Measurements from ENCODE around the gene MT1HL1. TPM values are rescaled to one million over a fixed set of nuclear protein-coding genes. Genes with fewer than 3 reads are reported as not detected.

The MT1HL1 gene
- total and polyA plus RNA-seq, 7 donors = not detected

DNA sequence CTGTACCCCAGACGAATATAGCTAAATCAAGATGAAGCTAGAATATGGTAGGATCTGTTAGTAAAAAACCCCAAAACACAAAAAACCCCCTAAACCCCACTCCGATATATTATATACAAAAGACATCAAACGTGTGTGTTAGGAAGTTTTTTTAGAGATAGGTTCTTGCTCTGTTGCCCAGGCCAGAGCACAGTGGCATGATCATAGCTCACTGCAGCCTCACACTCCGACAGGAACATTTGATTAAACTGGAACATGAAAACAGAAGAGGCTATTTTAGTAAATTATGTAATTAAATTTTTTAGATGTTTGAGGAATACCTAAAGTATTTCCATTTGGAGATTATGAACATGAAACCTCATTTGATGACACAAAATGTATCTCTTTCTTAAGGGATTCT lies 29.6 kb upstream of the MT1HL1 start:
- no peak for TF ChIP-seq CTCF (IDR thresholded peaks at IDR 0.05)
- H3K27me3 ChIP-seq (ENCODE audit: insufficient read depth in 3 of 3, low read length in 2 of 3) = peaks cover 0 to 7% (median 1%) of the 10 kb centered on the region in 3 donors
- 59 to 67% (median 61%) methylated on average over 4 of the region's 4 CpGs for WGBS, 3 donors
- no peak overlapping the region for H3K4me3 ChIP-seq
- no peaks in the 10 kb centered on the region for H3K9me3 ChIP-seq
- DNase-seq = no peak
- no peaks in the 10 kb centered on the region for H3K36me3 ChIP-seq (ENCODE audit: insufficient read depth in 1 of 2, low read depth in 1 of 2)
- no peak for ATAC-seq
- intact Hi-C loops (cut with DNase I) = no loop called here
- no peaks in the 10 kb centered on the region for H3K4me1 ChIP-seq
- H3K27ac ChIP-seq = no peak overlapping the region

- no peak overlapping the region for H3K27ac ChIP-seq
Measured at GRCh38 chr1:237033061-237033460, 28.8 kb upstream of the MT1HL1 start.

GRCh38 chr1:237032029-237032428 lies 27.8 kb upstream of the MT1HL1 start:
- Histone ChIP-seq H3K9me3 (no peaks in the 10 kb centered on the region), H3K4me3 (no peak overlapping the region), H3K27ac (no peak overlapping the region), H3K4me1 (no peaks in the 10 kb centered on the region), H3K36me3 (ENCODE audit: insufficient read depth in 1 of 2, low read depth in 1 of 2) (no peaks in the 10 kb centered on the region), H3K27me3 (ENCODE audit: insufficient read depth in 3 of 3, low read length in 2 of 3) (peaks cover 0 to 1% (median 0%) of the 10 kb centered on the region in 3 donors)
- ATAC-seq (no peak), DNase-seq (no peak)
- 35 to 44% (median 40%) methylated on average over 7 of the region's 7 CpGs for WGBS, 3 donors
- no peak for TF ChIP-seq CTCF (IDR thresholded peaks at IDR 0.05)
- intact Hi-C loops (cut with DNase I) = no loop called here

More at GRCh38 chr1:237033061-237033460, 28.8 kb upstream of the MT1HL1 start:
- ATAC-seq = no peak
- 90 to 91% (median 90%) methylated on average over 4 of the region's 4 CpGs for WGBS, 3 donors
- Histone ChIP-seq H3K4me1 (no peaks in the 10 kb centered on the region), H3K4me3 (no peak overlapping the region), H3K9me3 (no peaks in the 10 kb centered on the region), H3K36me3 (ENCODE audit: insufficient read depth in 1 of 2, low read depth in 1 of 2) (no peaks in the 10 kb centered on the region), H3K27me3 (ENCODE audit: insufficient read depth in 3 of 3, low read length in 2 of 3) (peaks cover 0 to 2% (median 1%) of the 10 kb centered on the region in 3 donors)
- TF ChIP-seq CTCF (IDR thresholded peaks at IDR 0.05) = no peak
- no peak for DNase-seq
- intact Hi-C loops (cut with DNase I) = no loop called here

GRCh38 chr1:237031480-237031879 lies 27.2 kb upstream of the MT1HL1 start:
- Histone ChIP-seq H3K27ac (no peak overlapping the region), H3K36me3 (ENCODE audit: insufficient read depth in 1 of 2, low read depth in 1 of 2) (no peaks in the 10 kb centered on the region), H3K4me3 (no peak overlapping the region), H3K9me3 (no peaks in the 10 kb centered on the region), H3K4me1 (no peaks in the 10 kb centered on the region), H3K27me3 (ENCODE audit: insufficient read depth in 3 of 3, low read length in 2 of 3) (no peaks in the 10 kb centered on the region)
- TF ChIP-seq CTCF (IDR thresholded peaks at IDR 0.05) = no peak
- WGBS, 3 donors = 39 to 47% (median 46%) methylated on average over 4 of the region's 4 CpGs
- DNase-seq (no peak), ATAC-seq (peak in 1 of 4 donors; percentile 44)
- intact Hi-C loops (cut with DNase I) = no loop called here

GRCh38 chr1:237029850-237030535 lies 25.8 kb upstream of the MT1HL1 start:
- no peaks in the 10 kb centered on the region for H3K4me1 ChIP-seq
- intact Hi-C loops (cut with DNase I) = no loop called here
- no peaks in the 10 kb centered on the region for H3K27me3 ChIP-seq (ENCODE audit: insufficient read depth in 3 of 3, low read length in 2 of 3)
- H3K9me3 ChIP-seq = peaks cover 3% of the 10 kb centered on the region
- DNase-seq (no peak), ATAC-seq (no peak)
- H3K27ac ChIP-seq = no peak overlapping the region
- no peak for TF ChIP-seq CTCF (IDR thresholded peaks at IDR 0.05)
- no peaks in the 10 kb centered on the region for H3K36me3 ChIP-seq (ENCODE audit: insufficient read depth in 1 of 2, low read depth in 1 of 2)
- 65 to 67% (median 65%) methylated on average over 9 of the region's 9 CpGs for WGBS, 3 donors
- no peak overlapping the region for H3K4me3 ChIP-seq
